ENCODE data around the gene LRRC41.

- TF ChIP-seq REST (tag by site-specific recombination; IDR thresholded peaks at IDR 0.05): no peak
- TF ChIP-seq CTCF (tag by site-specific recombination; IDR thresholded peaks at IDR 0.05): no peak
- no peak for TF ChIP-seq ZNF366 (tag by site-specific recombination; conservative IDR thresholded peaks at IDR 0.05)
- TF ChIP-seq SETDB1 (IDR thresholded peaks at IDR 0.05; ENCODE audit: insufficient read length, low read length): no peak
- TF ChIP-seq ZNF639 (tag by site-specific recombination; IDR thresholded peaks at IDR 0.05): no peak
Observed at GRCh38 chr1:46289134-46289494, 14.3 kb downstream of the LRRC41 start.

All from HEK293 (cell line).